PC-9 (cell line): ENCODE data around the gene NEDD9. TPM values are rescaled to one million over a fixed set of nuclear protein-coding genes. Genes with fewer than 3 reads are reported as not detected.

Source experiments
- BruUV-seq: library from RNA; stranded (reverse); fragments of 400-500 nt; replicated peaks from 2 replicates; lab custom pipeline; 2021; lab: Mats Ljungman, UMichigan
- CTCF ChIA-PET: fragments of 300-600 bp; sonication (Branson Sonifier 250); formaldehyde crosslinking; loops from one replicate; lab custom pipeline; 2022; ENCODE audit warnings: antibody characterized with exemption; lab: Charles Lee
- POLR2A ChIA-PET: fragments of 300-600 bp; sonication (Branson Sonifier 250); formaldehyde crosslinking; loops from one replicate; lab custom pipeline; 2022; ENCODE audit warnings: antibody characterized with exemption; ENCODE audit not compliant: unreplicated experiment; lab: Charles Lee
- DNase-seq, 2 experiments: peaks; one replicate each; pipeline versions ENCODE4 v3.0.0 to v3.0.0-alpha.2; 2015 to 2022; ENCODE audit warnings: mixed read lengths in 1 of 2
- H2AFZ ChIP-seq: fragments of 200-600 bp; sonication (generic); 2 replicates; pipeline ENCODE4 v1.8.1; 2017; ENCODE audit warnings: antibody characterized with exemption
- H3F3A ChIP-seq: fragments of 200-600 bp; sonication (generic); 2 replicates; pipeline ENCODE4 v1.8.1; 2017; ENCODE audit warnings: antibody characterized with exemption, mild to moderate bottlenecking, low read depth; ENCODE audit not compliant: insufficient read depth
- H3K27ac ChIP-seq: fragments of 200-600 bp; sonication (generic); 2 replicates; pipeline ENCODE4 v1.6.1; 2016; ENCODE audit warnings: mixed run types
- H3K27me3 ChIP-seq: fragments of 200-600 bp; sonication (generic); 2 replicates; pipeline ENCODE4 v1.6.1; 2016; ENCODE audit warnings: low read depth, mixed run types; ENCODE audit not compliant: insufficient read depth
- H3K36me3 ChIP-seq: fragments of 200-600 bp; sonication (generic); 2 replicates; pipeline ENCODE4 v1.6.1; 2016; ENCODE audit warnings: low read depth, mixed run types
- H3K4me1 ChIP-seq: fragments of 200-600 bp; sonication (generic); replicated peaks from 2 replicates; pipeline ENCODE4 v1.6.1; 2016; ENCODE audit warnings: mixed run types; ENCODE audit not compliant: insufficient read depth
- H3K4me2 ChIP-seq: fragments of 200-600 bp; sonication (generic); 2 replicates; pipeline ENCODE4 v1.6.1; 2017; ENCODE audit warnings: mixed run types
- H3K4me3 ChIP-seq: fragments of 200-600 bp; sonication (generic); 2 replicates; pipeline ENCODE4 v1.6.1; 2016; ENCODE audit warnings: mixed run types
- H3K79me2 ChIP-seq: fragments of 200-600 bp; sonication (generic); 2 replicates; pipeline ENCODE4 v1.6.1; 2017; ENCODE audit warnings: low read depth, mixed run types
- H3K9me2 ChIP-seq: fragments of 200-600 bp; sonication (generic); 2 replicates; pipeline ENCODE4 v1.8.1; 2017; ENCODE audit warnings: mild to moderate bottlenecking; ENCODE audit not compliant: insufficient read depth
- H3K9me3 ChIP-seq: fragments of 200-600 bp; sonication (generic); 2 replicates; pipeline ENCODE4 v1.8.1; 2016; ENCODE audit warnings: low read depth; ENCODE audit not compliant: insufficient read depth
- H4K20me1 ChIP-seq: fragments of 200-600 bp; sonication (generic); 2 replicates; pipeline ENCODE4 v1.8.1; 2017; ENCODE audit not compliant: insufficient read depth
- EZH2 ChIP-seq: fragments of 200-600 bp; sonication (generic); IDR thresholded peaks from 2 replicates; pipeline ENCODE4 v1.8.0; 2017; ENCODE audit warnings: antibody characterized with exemption, low read depth
- intact Hi-C: fragments of 100-400 bp; cut with micrococcal nuclease; formaldehyde crosslinking; loops from one replicate; pipeline ENCODE4 v1.10.0; 2022; ENCODE audit not compliant: unreplicated experiment
- total RNA-seq: library from RNA; stranded (reverse); gene quantifications from 2 replicates; pipeline ENCODE4 v1.2.3, GENCODE V29; 2021
- TF ChIP-seq, protein P1 (sequence below): fragments of 200-600 bp; sonication (generic); conservative IDR thresholded peaks from 2 replicates; pipeline ENCODE4 v1.6.1; 2017; ENCODE audit warnings: mixed run types, antibody characterized with exemption, mild to moderate bottlenecking, moderate library complexity

The NEDD9 gene
- total RNA-seq, 1 experiment from 2014 or later = 57.5 TPM

DNA sequence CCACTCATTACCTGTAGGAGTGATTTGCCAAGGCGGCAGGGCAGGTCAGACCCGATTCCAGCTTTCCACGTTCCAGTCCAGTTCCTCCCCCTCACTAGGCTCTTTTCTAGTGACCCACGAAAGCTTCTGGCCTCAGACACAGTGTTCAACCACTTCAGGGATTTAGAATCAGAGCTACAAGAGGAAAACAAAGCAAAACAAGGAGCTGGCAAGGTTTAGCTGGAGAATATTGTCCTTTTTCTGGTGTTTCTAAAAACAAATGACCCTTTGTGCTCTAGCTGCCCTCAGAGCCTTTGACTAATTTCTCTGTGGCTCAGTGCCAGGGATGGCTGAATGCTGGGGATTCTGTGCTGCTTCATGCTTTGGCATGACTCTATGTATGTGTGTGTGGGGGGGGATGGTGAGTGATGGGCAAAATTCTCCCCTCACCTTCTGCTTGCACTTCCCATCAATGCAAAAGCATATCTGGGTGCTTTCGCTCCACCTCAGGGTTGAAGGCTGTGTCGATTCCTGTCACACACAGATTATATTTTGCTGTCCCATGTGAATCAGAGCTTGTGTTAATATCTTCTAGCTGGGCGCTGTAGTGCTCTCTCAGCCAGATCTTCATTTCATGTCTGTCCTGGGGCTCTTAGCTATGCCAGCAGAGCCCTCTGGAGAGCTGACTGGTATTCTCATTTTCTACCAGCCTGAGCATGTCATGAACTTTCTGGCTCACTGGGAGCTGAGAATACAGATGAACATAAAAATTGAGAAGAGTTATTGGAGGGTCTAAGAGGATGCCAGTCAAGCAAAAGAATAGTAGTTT, 19.3 kb upstream of the NEDD9 start:
- Histone ChIP-seq H3K36me3 (no peaks in the 10 kb centered on the region), H3K79me2 (no peaks in the 10 kb centered on the region), H3K27ac (no peak overlapping the region), H3F3A (no peaks in the 10 kb centered on the region), H3K9me2 (no peaks in the 10 kb centered on the region), H3K4me3 (no peak overlapping the region), H3K9me3 (no peaks in the 10 kb centered on the region), H2AFZ (no peak overlapping the region), H3K4me1 (peaks cover 24% of the 10 kb centered on the region), H4K20me1 (no peaks in the 10 kb centered on the region), H3K4me2 (no peak overlapping the region), H3K27me3 (no peaks in the 10 kb centered on the region)
- ChIA-PET CTCF (no interaction called here), POLR2A (interaction anchor here (0.6 to 0.7 kb wide), 3 partner anchors 22 to 183 kb away, joined by 3 to 4 read pairs (median 3); no protein-coding TSS in a partner anchor)
- BruUV-seq = no TSS peak
- TF ChIP-seq, protein P1, sequence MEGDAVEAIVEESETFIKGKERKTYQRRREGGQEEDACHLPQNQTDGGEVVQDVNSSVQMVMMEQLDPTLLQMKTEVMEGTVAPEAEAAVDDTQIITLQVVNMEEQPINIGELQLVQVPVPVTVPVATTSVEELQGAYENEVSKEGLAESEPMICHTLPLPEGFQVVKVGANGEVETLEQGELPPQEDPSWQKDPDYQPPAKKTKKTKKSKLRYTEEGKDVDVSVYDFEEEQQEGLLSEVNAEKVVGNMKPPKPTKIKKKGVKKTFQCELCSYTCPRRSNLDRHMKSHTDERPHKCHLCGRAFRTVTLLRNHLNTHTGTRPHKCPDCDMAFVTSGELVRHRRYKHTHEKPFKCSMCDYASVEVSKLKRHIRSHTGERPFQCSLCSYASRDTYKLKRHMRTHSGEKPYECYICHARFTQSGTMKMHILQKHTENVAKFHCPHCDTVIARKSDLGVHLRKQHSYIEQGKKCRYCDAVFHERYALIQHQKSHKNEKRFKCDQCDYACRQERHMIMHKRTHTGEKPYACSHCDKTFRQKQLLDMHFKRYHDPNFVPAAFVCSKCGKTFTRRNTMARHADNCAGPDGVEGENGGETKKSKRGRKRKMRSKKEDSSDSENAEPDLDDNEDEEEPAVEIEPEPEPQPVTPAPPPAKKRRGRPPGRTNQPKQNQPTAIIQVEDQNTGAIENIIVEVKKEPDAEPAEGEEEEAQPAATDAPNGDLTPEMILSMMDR = no peak
- TF ChIP-seq EZH2 = no peak
- intact Hi-C loops = no loop called here
- peak in 1 of 2 experiments; percentile 36 for DNase-seq

DNA sequence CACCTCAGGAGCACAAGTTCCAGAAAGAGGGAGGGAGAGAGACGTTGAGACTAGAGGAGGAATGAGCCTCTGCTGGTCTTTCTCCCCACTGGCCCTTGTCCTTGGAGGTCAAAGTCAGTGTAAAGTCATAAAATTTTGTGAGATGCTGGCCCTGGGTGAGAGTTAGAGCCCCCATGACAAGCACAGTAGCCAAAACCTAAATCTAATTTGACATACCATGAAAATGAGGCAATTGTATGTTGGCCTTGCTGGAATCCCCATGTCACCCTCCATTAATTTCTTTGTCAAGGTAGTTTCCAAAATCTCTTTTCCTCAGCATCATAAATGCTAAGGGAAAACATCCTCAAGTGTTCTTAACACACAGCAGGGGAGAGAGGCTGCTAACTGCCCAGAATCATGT, 17.6 kb upstream of the NEDD9 start:
- TF ChIP-seq, protein P1 = no peak
- H3K4me3 ChIP-seq = no peak overlapping the region
- no peak for DNase-seq
- H3K9me3 ChIP-seq = no peaks in the 10 kb centered on the region
- H3K9me2 ChIP-seq = no peaks in the 10 kb centered on the region
- H3K4me1 ChIP-seq = peaks cover 19% of the 10 kb centered on the region
- POLR2A ChIA-PET = no interaction called here
- H3K79me2 ChIP-seq = no peaks in the 10 kb centered on the region
- no peaks in the 10 kb centered on the region for H3K36me3 ChIP-seq
- H3K27me3 ChIP-seq = no peaks in the 10 kb centered on the region
- H3K27ac ChIP-seq = no peak overlapping the region
- H3K4me2 ChIP-seq = no peak overlapping the region
- no peaks in the 10 kb centered on the region for H3F3A ChIP-seq
- no peak overlapping the region for H2AFZ ChIP-seq
- no TSS peak for BruUV-seq
- CTCF ChIA-PET = no interaction called here
- intact Hi-C loops = no loop called here
- no peaks in the 10 kb centered on the region for H4K20me1 ChIP-seq

DNA sequence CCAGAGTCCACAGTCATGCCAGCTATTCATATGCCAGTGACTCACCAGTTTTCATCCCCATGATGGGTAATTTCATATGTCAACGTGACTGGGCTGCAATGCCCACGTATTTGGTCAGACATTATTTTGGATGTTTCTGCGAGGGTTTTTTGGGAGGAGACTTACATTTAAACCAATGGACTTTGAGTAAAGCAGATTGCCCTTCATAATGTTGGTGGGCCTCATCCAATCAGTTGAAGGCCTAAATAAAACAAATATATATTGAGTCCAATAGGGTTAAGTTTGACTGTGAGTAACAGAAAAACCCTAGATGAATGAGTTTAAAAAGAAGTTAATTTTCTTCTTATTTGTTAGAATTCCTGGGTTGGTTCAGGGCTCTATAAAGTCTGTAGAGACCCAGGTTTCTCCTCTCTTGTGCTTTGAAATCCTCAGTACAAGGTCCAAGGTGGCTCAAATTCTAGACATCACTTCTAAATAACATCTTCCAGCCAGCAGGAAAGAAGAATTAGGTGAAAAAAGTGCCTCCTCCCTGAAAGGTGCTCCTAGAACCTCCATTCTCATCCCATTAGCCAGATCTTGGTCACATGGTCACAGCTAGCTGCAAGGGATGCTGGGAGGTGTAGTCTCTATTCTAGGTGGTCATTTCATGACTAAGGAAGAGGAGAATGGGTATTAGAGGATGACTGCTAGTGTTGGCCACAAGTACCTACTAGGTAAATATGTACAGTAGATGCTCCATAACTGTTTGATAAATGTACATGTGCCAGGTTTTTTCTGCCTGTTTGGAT, 16.7 kb upstream of the NEDD9 start:
- CTCF ChIA-PET = no interaction called here
- Histone ChIP-seq H3K4me1 (peaks cover 19% of the 10 kb centered on the region), H3K79me2 (no peaks in the 10 kb centered on the region), H3K27me3 (no peaks in the 10 kb centered on the region), H3K36me3 (no peaks in the 10 kb centered on the region), H3K27ac (no peak overlapping the region), H3K4me3 (no peak overlapping the region), H4K20me1 (no peaks in the 10 kb centered on the region), H3F3A (no peaks in the 10 kb centered on the region), H3K9me3 (no peaks in the 10 kb centered on the region), H3K4me2 (no peak overlapping the region), H3K9me2 (no peaks in the 10 kb centered on the region), H2AFZ (no peak overlapping the region)
- POLR2A ChIA-PET = no interaction called here
- intact Hi-C loops = no loop called here
- no peak for DNase-seq
- BruUV-seq = no TSS peak
- TF ChIP-seq, protein P1 = no peak
- no peak for TF ChIP-seq EZH2
